Gastroesophageal sphincter (tissue), 3 donors: Measurements from ENCODE around the gene FBXO11.
"Not testable (repeated sequence)": the region's sequence is repeated elsewhere in the genome, so short reads cannot be mapped to it uniquely, and the experiment has no call there.

ENCODE experiments used
- CTCF ChIP-seq, 4 experiments: fragments of 200-600 bp in 2 of 4; fragments of 450-650 bp in 2 of 4; sonication (generic) in 1 of 4; IDR thresholded peaks; one replicate each; pipeline ENCODE4 v1.5.1; 2017 to 2019; ENCODE audit warnings: antibody characterized with exemption in 4 of 4, mild to moderate bottlenecking in 2 of 4, moderate library complexity in 2 of 4
- POLR2A ChIP-seq, 2 donors: fragments of 450-650 bp; IDR thresholded peaks; one replicate each; pipeline ENCODE4 v1.6.1; 2017; ENCODE audit warnings: antibody characterized with exemption in 2 of 2, mild to moderate bottlenecking in 2 of 2, moderate library complexity in 1 of 2
- POLR2AphosphoS5 ChIP-seq: sonication (generic); formaldehyde crosslinking; IDR thresholded peaks from one replicate; pipeline ENCODE4 v1.6.1; 2017; ENCODE audit warnings: antibody characterized with exemption

DNA sequence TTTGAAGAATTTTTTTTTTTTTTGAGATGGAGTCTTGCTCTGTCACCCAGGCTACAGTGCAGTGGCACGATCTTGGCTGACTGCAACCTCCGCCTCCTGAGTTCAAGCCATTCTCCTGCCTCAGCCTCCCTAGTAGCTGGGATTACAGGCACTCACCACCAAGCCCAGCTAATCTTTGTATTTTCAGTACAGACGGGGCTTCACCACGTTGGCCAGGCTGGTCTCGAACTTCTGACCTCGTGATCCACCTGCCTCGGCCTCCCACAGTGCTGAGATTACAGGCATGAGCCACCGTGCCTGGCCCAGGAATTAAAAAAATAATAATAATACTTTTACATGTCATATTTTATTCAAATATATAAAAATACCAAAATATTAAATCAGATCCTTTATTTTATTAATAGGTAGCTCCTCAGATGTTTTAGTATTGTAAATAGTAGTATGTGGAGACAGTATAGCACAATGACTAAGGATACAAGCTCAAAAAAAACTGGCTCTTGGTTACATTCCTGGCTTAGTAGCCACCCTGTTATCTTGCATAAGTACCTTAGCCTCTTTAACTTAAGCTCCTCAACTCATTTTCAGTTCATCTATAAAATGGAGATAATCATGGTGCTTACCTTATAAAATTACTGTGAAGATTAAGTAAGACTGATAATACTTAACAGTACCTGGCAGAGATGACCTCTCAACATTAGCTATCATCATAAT, 53.1 kb downstream of the FBXO11 start:
- not testable (repeated sequence) for TF ChIP-seq POLR2A (IDR thresholded peaks at IDR 0.05); CTCF (IDR thresholded peaks at IDR 0.05); POLR2AphosphoS5
